Breast epithelium (tissue), 3 donors: ENCODE results near the gene CABP5.

ENCODE experiments used
- POLR2A ChIP-seq: fragments of 450-650 bp; IDR thresholded peaks from one replicate; pipeline ENCODE4 v1.6.1; 2016; ENCODE audit warnings: antibody characterized with exemption, mild to moderate bottlenecking, moderate library complexity
- TF ChIP-seq, protein P1 (sequence below), 3 donors: fragments of 450-650 bp; IDR thresholded peaks; one replicate each; pipeline ENCODE4 v1.5.1; 2016 to 2017; ENCODE audit warnings: antibody characterized with exemption in 3 of 3, mild to moderate bottlenecking in 3 of 3, moderate library complexity in 3 of 3

DNA sequence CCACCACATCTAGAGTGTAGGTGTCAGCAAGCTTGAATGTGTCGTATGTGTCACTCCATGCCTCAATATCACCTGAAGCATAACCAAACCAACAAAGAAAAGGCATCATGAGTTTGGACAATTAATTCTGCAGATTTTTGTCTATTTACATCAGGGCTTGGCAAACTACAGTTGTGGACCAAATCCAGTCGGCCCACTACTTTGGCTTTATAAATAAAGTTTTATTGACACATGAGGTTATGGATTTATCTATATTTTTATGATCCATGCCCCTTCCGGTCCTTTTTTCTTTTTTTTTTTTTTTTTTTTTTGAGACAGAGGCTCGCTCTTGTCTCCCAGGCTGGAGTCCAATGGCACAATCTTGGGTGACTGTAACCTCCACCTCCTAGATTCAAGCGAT is 9.2 kb upstream of the CABP5 start:
- TF ChIP-seq, protein P1, sequence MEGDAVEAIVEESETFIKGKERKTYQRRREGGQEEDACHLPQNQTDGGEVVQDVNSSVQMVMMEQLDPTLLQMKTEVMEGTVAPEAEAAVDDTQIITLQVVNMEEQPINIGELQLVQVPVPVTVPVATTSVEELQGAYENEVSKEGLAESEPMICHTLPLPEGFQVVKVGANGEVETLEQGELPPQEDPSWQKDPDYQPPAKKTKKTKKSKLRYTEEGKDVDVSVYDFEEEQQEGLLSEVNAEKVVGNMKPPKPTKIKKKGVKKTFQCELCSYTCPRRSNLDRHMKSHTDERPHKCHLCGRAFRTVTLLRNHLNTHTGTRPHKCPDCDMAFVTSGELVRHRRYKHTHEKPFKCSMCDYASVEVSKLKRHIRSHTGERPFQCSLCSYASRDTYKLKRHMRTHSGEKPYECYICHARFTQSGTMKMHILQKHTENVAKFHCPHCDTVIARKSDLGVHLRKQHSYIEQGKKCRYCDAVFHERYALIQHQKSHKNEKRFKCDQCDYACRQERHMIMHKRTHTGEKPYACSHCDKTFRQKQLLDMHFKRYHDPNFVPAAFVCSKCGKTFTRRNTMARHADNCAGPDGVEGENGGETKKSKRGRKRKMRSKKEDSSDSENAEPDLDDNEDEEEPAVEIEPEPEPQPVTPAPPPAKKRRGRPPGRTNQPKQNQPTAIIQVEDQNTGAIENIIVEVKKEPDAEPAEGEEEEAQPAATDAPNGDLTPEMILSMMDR (IDR thresholded peaks at IDR 0.05), result no peak
- TF ChIP-seq POLR2A, result no peak
